Gastrocnemius medialis (tissue), 4 donors: ENCODE data around the gene FAM168A. TPM values are rescaled to one million over a fixed set of nuclear protein-coding genes. Genes with fewer than 3 reads are reported as not detected.

ENCODE experiments used
- ATAC-seq, 2 donors: fragments of 150-250 bp; one replicate each; pipeline ENCODE4 v1.9.1; 2016
- DNase-seq, 2 donors: peaks; one replicate each; pipeline ENCODE4 v3.0.0-alpha.2; 2019
- H3K27ac ChIP-seq, 4 donors: fragments of 200-600 bp; sonication (generic); 1 replicate in 1 of 4; 2 replicates in 3 of 4; pipeline ENCODE4 v1.5.1; 2016 to 2018; ENCODE audit warnings: mild to moderate bottlenecking in 2 of 4, moderate library complexity in 1 of 4
- H3K27me3 ChIP-seq, 3 donors: fragments of 200-600 bp; sonication (generic) in 2 of 3; 1 replicate in 1 of 3; 2 replicates in 2 of 3; pipeline versions ENCODE4 v1.5.1 to v1.6.0; 2016 to 2019; ENCODE audit warnings: mild to moderate bottlenecking in 1 of 3, moderate library complexity in 1 of 3
- H3K36me3 ChIP-seq, 2 donors: fragments of 200-600 bp; sonication (generic) in 1 of 2; one replicate each; pipeline ENCODE4 v1.5.1; 2017 to 2018
- H3K4me1 ChIP-seq, 2 donors: fragments of 200-600 bp; sonication (generic) in 1 of 2; one replicate each; pipeline ENCODE4 v1.5.1; 2016 to 2017; ENCODE audit warnings: mild to moderate bottlenecking in 2 of 2
- H3K4me3 ChIP-seq, 4 donors: fragments of 200-600 bp; sonication (generic) in 3 of 4; 1 replicate in 1 of 4; 2 replicates in 3 of 4; pipeline ENCODE4 v1.5.1; 2016 to 2019; ENCODE audit warnings: mild to moderate bottlenecking in 2 of 4
- H3K9me3 ChIP-seq, 3 donors: fragments of 200-600 bp; sonication (generic) in 2 of 3; 1 replicate in 1 of 3; 2 replicates in 2 of 3; pipeline ENCODE4 v1.5.1; 2016 to 2019
- CTCF ChIP-seq, 5 experiments: fragments of 450-650 bp in 3 of 5; fragments of 200-600 bp in 2 of 5; sonication (generic) in 2 of 5; IDR thresholded peaks in 4 of 5; conservative IDR thresholded peaks in 1 of 5; 1 replicate in 4 of 5; 2 replicates in 1 of 5; pipeline ENCODE4 v1.5.1; 2016 to 2019; ENCODE audit warnings: antibody characterized with exemption in 5 of 5, mild to moderate bottlenecking in 3 of 5, moderate library complexity in 3 of 5
- POLR2A ChIP-seq, 2 donors: fragments of 450-650 bp; IDR thresholded peaks; one replicate each; pipeline ENCODE4 v1.6.1; 2017; ENCODE audit warnings: antibody characterized with exemption in 2 of 2, mild to moderate bottlenecking in 2 of 2, moderate library complexity in 2 of 2
- in situ Hi-C, 4 donors: fragments of 200-750 bp; cut with MboI; loops; one replicate each; pipeline versions ENCODE4 v1.15.0 to v1.8.0; 2017; ENCODE audit warnings: low sequenced_read_pairs in 4 of 4
- intact Hi-C: fragments of 100-400 bp; cut with DNase I; formaldehyde crosslinking; loops from one replicate; pipeline ENCODE4 v1.15.1; 2023; ENCODE audit warnings: low total_unique reads
- total RNA-seq, 4 donors: library from RNA; depleted of rRNA; stranded (reverse); fragments of >200 nt; gene quantifications; one replicate each; pipeline versions ENCODE4 v1.1.0 to v1.2.3, GENCODE V29; 2016

Gene FAM168A
- total RNA-seq, 4 donors from 2014 or later = 15.9 to 29.3 (median 21.4) TPM

DNA sequence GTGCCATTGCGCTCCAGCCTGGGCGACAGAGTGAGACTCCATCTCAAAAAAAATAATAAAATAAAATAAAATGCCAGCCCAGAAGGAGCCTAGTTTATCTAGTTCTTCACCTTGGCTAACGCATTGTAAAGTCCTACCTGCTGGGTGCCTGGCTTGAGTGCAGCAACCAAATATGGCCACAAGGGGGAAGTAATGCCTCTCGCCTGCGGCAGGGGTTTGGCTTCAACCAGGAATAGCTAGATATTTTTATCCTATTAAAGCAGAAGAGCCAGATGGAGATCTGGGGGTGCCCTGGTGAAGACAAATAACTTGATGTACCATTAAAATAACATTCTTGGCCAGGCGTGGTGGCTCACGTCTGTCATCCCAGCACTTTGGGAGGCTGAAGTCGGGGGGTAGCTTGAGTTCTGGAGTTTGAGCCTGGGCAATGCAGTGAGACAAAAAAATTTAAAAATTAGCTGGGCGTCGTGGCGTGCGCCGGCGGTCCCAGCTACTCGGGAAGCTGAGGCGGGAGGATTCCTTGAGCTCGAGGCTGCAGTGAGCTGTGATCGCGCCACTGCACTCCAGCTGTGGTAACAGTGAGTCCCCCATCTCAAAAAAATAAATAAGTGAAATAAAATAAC lies 27.9 kb upstream of the FAM168A start:
- Histone ChIP-seq H3K36me3 (no peaks in the 10 kb centered on the region), H3K9me3 (no peaks in the 10 kb centered on the region), H3K4me1 (peaks cover 22 to 26% of the 10 kb centered on the region in 2 donors), H3K27me3 (no peaks in the 10 kb centered on the region), H3K27ac (no peak overlapping the region), H3K4me3 (peak overlapping the region; percentile 16 to 47 (median 36))
- TF ChIP-seq CTCF (IDR thresholded peaks at IDR 0.05 in 4 of 5, conservative IDR thresholded peaks at IDR 0.05 in 1 of 5) (peak; percentile 74 to 94 (median 86)), POLR2A (IDR thresholded peaks at IDR 0.05) (no peak)
- in situ Hi-C loops (no loop called here), intact Hi-C loops (loop anchor here (1.0 kb wide), 1 partner anchor 35 kb away; no protein-coding TSS in a partner anchor)
- peak; percentile 53 to 71 for DNase-seq
- peak; percentile 83 to 93 for ATAC-seq

DNA sequence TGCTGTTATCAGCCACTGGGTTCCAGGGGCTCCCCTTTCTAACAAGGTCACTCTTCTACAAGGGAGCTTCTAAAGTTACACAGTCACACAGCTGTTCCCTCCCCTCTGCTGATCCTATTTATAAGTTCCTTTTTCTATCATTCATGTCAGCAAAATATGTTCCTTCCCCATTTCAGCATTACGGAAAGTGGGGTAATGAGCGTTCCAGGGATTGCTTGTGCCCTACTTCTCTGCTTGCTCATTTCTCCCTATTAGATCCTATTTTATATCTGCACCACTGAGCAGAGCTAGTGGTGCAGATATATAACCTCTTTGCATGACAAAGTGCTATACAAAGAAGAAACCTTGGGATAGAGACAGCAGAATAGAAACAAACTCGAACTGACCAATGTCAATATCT lies 25.8 kb upstream of the FAM168A start:
- Histone ChIP-seq H3K4me1 (peaks cover 22 to 26% of the 10 kb centered on the region in 2 donors), H3K4me3 (no peak overlapping the region), H3K27ac (peak overlapping the region; percentile 42 to 45 (median 44)), H3K36me3 (no peaks in the 10 kb centered on the region), H3K9me3 (no peaks in the 10 kb centered on the region), H3K27me3 (no peaks in the 10 kb centered on the region)
- DNase-seq (peak; percentile 4 to 14), ATAC-seq (peak; percentile 61 to 80)
- TF ChIP-seq CTCF (IDR thresholded peaks at IDR 0.05 in 4 of 5, conservative IDR thresholded peaks at IDR 0.05 in 1 of 5) (no peak), POLR2A (IDR thresholded peaks at IDR 0.05) (no peak)
- intact Hi-C loops (no loop called here), in situ Hi-C loops (loop anchor here in 1 of 4 donors (5.0 kb wide), 1 partner anchor 34 kb away; no protein-coding TSS in a partner anchor)

- TF ChIP-seq POLR2A (IDR thresholded peaks at IDR 0.05) (no peak), CTCF (IDR thresholded peaks at IDR 0.05 in 4 of 5, conservative IDR thresholded peaks at IDR 0.05 in 1 of 5) (no peak)
- H3K36me3 ChIP-seq = no peaks in the 10 kb centered on the region
These were observed 25.1 kb upstream of the FAM168A start for GRCh38 chr11:73622926-73623593.

GRCh38 chr11:73614591-73614990 lies 16.7 kb upstream of the FAM168A start:
- DNase-seq (no peak), ATAC-seq (no peak)
- Histone ChIP-seq H3K4me1 (no peaks in the 10 kb centered on the region), H3K27me3 (no peaks in the 10 kb centered on the region), H3K9me3 (no peaks in the 10 kb centered on the region), H3K27ac (no peak overlapping the region), H3K4me3 (no peak overlapping the region), H3K36me3 (no peaks in the 10 kb centered on the region)
- TF ChIP-seq POLR2A (IDR thresholded peaks at IDR 0.05) = no peak
- TF ChIP-seq CTCF (IDR thresholded peaks at IDR 0.05 in 4 of 5, conservative IDR thresholded peaks at IDR 0.05 in 1 of 5) = no peak
- intact Hi-C loops (no loop called here), in situ Hi-C loops (no loop called here)

More at GRCh38 chr11:73622926-73623593, 25.1 kb upstream of the FAM168A start:
- Histone ChIP-seq H3K27ac (peak overlapping the region; percentile 42 to 45 (median 44)), H3K4me1 (peaks cover 22 to 26% of the 10 kb centered on the region in 2 donors), H3K9me3 (no peaks in the 10 kb centered on the region), H3K27me3 (no peaks in the 10 kb centered on the region), H3K4me3 (no peak overlapping the region)
- intact Hi-C loops = no loop called here
- ATAC-seq = peak in 1 of 2 donors; percentile 51
- in situ Hi-C loops = loop anchor here in 1 of 4 donors (5.0 kb wide), 1 partner anchor 34 kb away; no protein-coding TSS in a partner anchor
- no peak for DNase-seq
